IMR-90 (cell line): ENCODE data around the gene CEP135. TPM values are rescaled to one million over a fixed set of nuclear protein-coding genes. Genes with fewer than 3 reads are reported as not detected.

ENCODE experiments used
- ATAC-seq: fragments of 200-7000 bp; cut with Tn5 transposase; 2 replicates; pipeline ENCODE4 v1.9.1; 2020; ENCODE audit warnings: low read depth, mild to moderate bottlenecking, moderate library complexity
- BruUV-seq: library from RNA; stranded (reverse); fragments of 400-500 nt; replicated peaks from 2 replicates; lab custom pipeline; 2021; lab: Mats Ljungman, UMichigan
- CTCF ChIA-PET: fragments of 300-600 bp; formaldehyde crosslinking; extraction: SDS; loops from one replicate; lab custom pipeline; 2021; ENCODE audit warnings: antibody characterized with exemption; lab: Yijun Ruan, JAX
- POLR2A ChIA-PET: fragments of 300-600 bp; sonication (Branson Sonifier 250); formaldehyde crosslinking; loops from one replicate; lab custom pipeline; 2022; ENCODE audit warnings: antibody characterized with exemption; ENCODE audit not compliant: unreplicated experiment; lab: Charles Lee
- DNase-seq: peaks from one replicate; pipeline ENCODE4 v3.0.0; 2013
- H2AFZ ChIP-seq: replicated peaks from 2 replicates; pipeline ENCODE3; 2013; ENCODE audit warnings: low read length, mild to moderate bottlenecking; ENCODE audit not compliant: poor library complexity
- H2AK5ac ChIP-seq: 2 replicates; pipeline ENCODE4 v1.6.1; 2013; ENCODE audit warnings: low read depth, low read length, inconsistent platforms
- H2AK9ac ChIP-seq: replicated peaks from 2 replicates; pipeline ENCODE3; 2013; ENCODE audit warnings: mild to moderate bottlenecking, low read depth, low read length, moderate library complexity; ENCODE audit not compliant: poor library complexity
- H2BK120ac ChIP-seq: 2 replicates; pipeline ENCODE4 v1.6.1; 2013; ENCODE audit warnings: low read depth, low read length, inconsistent platforms
- H2BK15ac ChIP-seq: 3 replicates; pipeline ENCODE4 v1.6.1; 2013; ENCODE audit warnings: low read depth, low read length, inconsistent platforms
- H2BK20ac ChIP-seq: 2 replicates; pipeline ENCODE4 v1.6.1; 2013; ENCODE audit warnings: low read depth, mild to moderate bottlenecking, inconsistent platforms, low read length, moderate library complexity
- H2BK5ac ChIP-seq: 2 replicates; pipeline ENCODE4 v1.6.1; 2013; ENCODE audit warnings: mild to moderate bottlenecking, low read depth, low read length, inconsistent platforms; ENCODE audit not compliant: poor library complexity, severe bottlenecking
- H3K14ac ChIP-seq: replicated peaks from 2 replicates; pipeline ENCODE4 v1.6.1; 2013; ENCODE audit warnings: low read depth, low read length, inconsistent platforms
- H3K18ac ChIP-seq: 2 replicates; pipeline ENCODE4 v1.6.1; 2013; ENCODE audit warnings: low read depth, low read length, control low read depth
- H3K23ac ChIP-seq: 2 replicates; pipeline ENCODE4 v1.6.1; 2013; ENCODE audit warnings: low read depth, low read length, inconsistent platforms
- H3K27ac ChIP-seq: 2 replicates; pipeline ENCODE4 v1.5.1; 2013; ENCODE audit warnings: mild to moderate bottlenecking, control low read depth, low read length; ENCODE audit not compliant: insufficient read depth
- H3K27me3 ChIP-seq: 2 replicates; pipeline ENCODE4 v1.6.1; 2013; ENCODE audit warnings: low read length; ENCODE audit not compliant: control insufficient read depth, insufficient read depth
- H3K36me3 ChIP-seq: 2 replicates; pipeline ENCODE4 v1.6.1; 2013; ENCODE audit warnings: low read length, mixed read lengths; ENCODE audit not compliant: control insufficient read depth, insufficient read depth
- H3K4ac ChIP-seq: 2 replicates; pipeline ENCODE4 v1.6.1; 2013; ENCODE audit warnings: low read depth, low read length, inconsistent platforms
- H3K4me1 ChIP-seq: 2 replicates; pipeline ENCODE4 v1.6.1; 2013; ENCODE audit warnings: low read length, mixed read lengths; ENCODE audit not compliant: control insufficient read depth, insufficient read depth
- H3K4me2 ChIP-seq: 2 replicates; pipeline ENCODE4 v1.6.1; 2013; ENCODE audit warnings: low read depth, mild to moderate bottlenecking, control low read depth, low read length, moderate library complexity
- H3K4me3 ChIP-seq: 2 replicates; pipeline ENCODE4 v1.5.1; 2013; ENCODE audit warnings: low read depth, mild to moderate bottlenecking, control low read depth, low read length, moderate library complexity; ENCODE audit not compliant: insufficient read depth
- H3K56ac ChIP-seq: 2 replicates; pipeline ENCODE4 v1.6.1; 2013; ENCODE audit warnings: low read length, inconsistent platforms; ENCODE audit not compliant: insufficient read depth; ENCODE audit errors: extremely low read depth
- H3K79me1 ChIP-seq, 2 experiments: 2 replicates each; pipeline ENCODE4 v1.6.1; 2013; ENCODE audit warnings: low read length in 2 of 2, inconsistent platforms in 1 of 2, low read depth in 1 of 2
- H3K9ac ChIP-seq: 2 replicates; pipeline ENCODE4 v1.6.1; 2013; ENCODE audit warnings: low read depth, low read length, control low read depth
- H3K9me1 ChIP-seq: 2 replicates; pipeline ENCODE4 v1.6.1; 2013; ENCODE audit warnings: low read length, inconsistent platforms; ENCODE audit not compliant: insufficient read depth
- H3K9me3 ChIP-seq: 2 replicates; pipeline ENCODE4 v1.6.1; 2013; ENCODE audit warnings: low read length; ENCODE audit not compliant: control insufficient read depth, insufficient read depth
- H4K20me1 ChIP-seq: 2 replicates; pipeline ENCODE4 v1.6.1; 2013; ENCODE audit warnings: low read length, inconsistent platforms; ENCODE audit not compliant: insufficient read depth
- H4K5ac ChIP-seq: 2 replicates; pipeline ENCODE4 v1.6.1; 2013; ENCODE audit warnings: mild to moderate bottlenecking, low read depth, low read length, control low read depth
- H4K8ac ChIP-seq, 2 experiments: 2 replicates each; pipeline ENCODE4 v1.6.1; 2013; ENCODE audit warnings: low read depth in 2 of 2, low read length in 2 of 2, control low read depth in 1 of 2, inconsistent platforms in 1 of 2
- H4K91ac ChIP-seq: 2 replicates; pipeline ENCODE4 v1.6.1; 2013; ENCODE audit warnings: low read depth, low read length, inconsistent platforms; ENCODE audit not compliant: insufficient read depth
- BHLHE40 ChIP-seq: fragments of 150-350 bp; IDR thresholded peaks from 2 replicates; pipeline ENCODE4 v1.6.1; 2016; ENCODE audit warnings: mild to moderate bottlenecking, low read depth, low read length
- CEBPB ChIP-seq: IDR thresholded peaks from 2 replicates; pipeline ENCODE4 v1.6.1; 2012; ENCODE audit warnings: low read depth, low read length, improper control_type of control experiment
- CHD1 ChIP-seq: IDR thresholded peaks from 2 replicates; pipeline ENCODE4 v1.6.1; 2012; ENCODE audit warnings: low read depth, low read length, improper control_type of control experiment
- CTCF ChIP-seq: conservative IDR thresholded peaks from 2 replicates; pipeline ENCODE4 v1.5.1; 2012; ENCODE audit warnings: mild to moderate bottlenecking, low read depth, low read length, improper control_type of control experiment
- FOS ChIP-seq: fragments of 150-350 bp; IDR thresholded peaks from 2 replicates; pipeline ENCODE4 v1.6.1; 2016; ENCODE audit warnings: low read depth, low read length
- MAFK ChIP-seq: IDR thresholded peaks from 2 replicates; pipeline ENCODE4 v1.6.1; 2012; ENCODE audit warnings: low read depth, low read length, improper control_type of control experiment
- MAZ ChIP-seq: IDR thresholded peaks from 2 replicates; pipeline ENCODE4 v1.6.1; 2012; ENCODE audit warnings: low read depth, mild to moderate bottlenecking, low read length, improper control_type of control experiment, moderate library complexity, borderline replicate concordance
- MXI1 ChIP-seq: IDR thresholded peaks from 2 replicates; pipeline ENCODE4 v1.6.1; 2012; ENCODE audit warnings: low read depth, mild to moderate bottlenecking, low read length, moderate library complexity, borderline replicate concordance
- NFE2L2 ChIP-seq: fragments of 150-350 bp; IDR thresholded peaks from 2 replicates; pipeline ENCODE4 v1.6.1; 2016; ENCODE audit warnings: low read depth, mild to moderate bottlenecking, low read length
- POLR2A ChIP-seq: IDR thresholded peaks from 2 replicates; pipeline ENCODE4 v1.6.1; 2012; ENCODE audit warnings: mild to moderate bottlenecking, low read depth, low read length
- RAD21 ChIP-seq: IDR thresholded peaks from 2 replicates; pipeline ENCODE4 v1.6.1; 2012; ENCODE audit warnings: low read length, improper control_type of control experiment
- RCOR1 ChIP-seq: IDR thresholded peaks from 2 replicates; pipeline ENCODE4 v1.6.1; 2012; ENCODE audit warnings: mild to moderate bottlenecking, low read length, improper control_type of control experiment; ENCODE audit not compliant: insufficient replicate concordance
- SMC3 ChIP-seq: fragments of 150-350 bp; IDR thresholded peaks from 2 replicates; pipeline ENCODE4 v1.6.1; 2016; ENCODE audit warnings: low read depth, mild to moderate bottlenecking, antibody characterized with exemption, low read length, moderate library complexity
- USF2 ChIP-seq: fragments of 150-350 bp; IDR thresholded peaks from 2 replicates; pipeline ENCODE4 v1.6.1; 2017; ENCODE audit warnings: mild to moderate bottlenecking, antibody characterized with exemption, low read length, low read depth
- WGBS, 2 experiments: methylation state at CpG; one replicate each; pipeline versions ENCODE4 v1.1.5 to v1.1.7; 2013; ENCODE audit warnings: missing lambda C conversion rate in 2 of 2; ENCODE audit not compliant: insufficient read length in 1 of 2; ENCODE audit errors: extremely low coverage in 2 of 2; 5-methylcytosine and 5-hydroxymethylcytosine counted together
- dilution Hi-C: fragments of 300-500 bp; cut with HindIII; formaldehyde crosslinking; loops from one replicate; pipeline ENCODE4 v1.14.3; 2018; ENCODE audit warnings: low sequenced_read_pairs; ENCODE audit not compliant: unreplicated experiment
- in situ Hi-C: fragments of 300-500 bp; cut with MboI; formaldehyde crosslinking; loops from 3 replicates; pipeline ENCODE4 v1.14.3; 2019; ENCODE audit warnings: low sequenced_read_pairs, inconsistent platforms, mixed read lengths
- intact Hi-C: fragments of 100-400 bp; cut with micrococcal nuclease; formaldehyde crosslinking; loops from 2 replicates; pipeline ENCODE4 v1.10.0; 2022
- polyA plus RNA-seq, 3 experiments: library from polyadenylated mRNA; depleted of rRNA; stranded (reverse); fragments of >200 nt; gene quantifications; 2 replicates each; pipeline ENCODE4 v1.2.3, GENCODE V29; 2012; ENCODE audit warnings: low replicate concordance in 1 of 3
- total RNA-seq: library from RNA; depleted of rRNA; stranded (reverse); fragments of >200 nt; gene quantifications from 2 replicates; pipeline ENCODE4 v1.2.3, GENCODE V29; 2012

The CEP135 gene
- total and polyA plus RNA-seq, 2 of the 4 experiments (the other 2 are of a cell fraction) = 2.7 to 3.2 TPM

- Histone ChIP-seq H2AK9ac (no peak overlapping the region), H3K23ac (no peak overlapping the region), H2AK5ac (no peak overlapping the region), H2BK15ac (no peak overlapping the region), H3K27ac (no peak overlapping the region), H3K9me3 (no peaks in the 10 kb centered on the region), H3K4me2 (no peak overlapping the region), H2BK5ac (no peak overlapping the region), H3K4me1 (no peaks in the 10 kb centered on the region), H3K9ac (no peak overlapping the region), H3K4ac (no peak overlapping the region), H3K56ac (no peak overlapping the region), H4K20me1 (no peaks in the 10 kb centered on the region), H2BK20ac (no peak overlapping the region), H3K36me3 (peaks cover 3% of the 10 kb centered on the region), H3K79me1 (peaks cover 0 to 8% of the 10 kb centered on the region in 2 experiments; a peak in 1 of 4 replicates), H3K9me1 (no peaks in the 10 kb centered on the region), H3K18ac (no peak overlapping the region), H4K5ac (no peak overlapping the region), H2BK120ac (no peak overlapping the region), H3K4me3 (no peak overlapping the region), H3K14ac (no peak overlapping the region), H4K91ac (no peak overlapping the region), H2AFZ (no peak overlapping the region), H4K8ac (no peak overlapping the region), H3K27me3 (no peaks in the 10 kb centered on the region)
- no peak for ATAC-seq
- intact Hi-C loops (no loop called here), in situ Hi-C loops (no loop called here), dilution Hi-C loops (no loop called here)
- BruUV-seq = no TSS peak
- TF ChIP-seq POLR2A (no peak), CTCF (no peak), MXI1 (no peak), MAZ (no peak), USF2 (no peak), RCOR1 (no peak), SMC3 (no peak), MAFK (no peak), FOS (no peak), CHD1 (no peak), BHLHE40 (no peak), RAD21 (no peak), NFE2L2 (no peak), CEBPB (no peak)
- 100% methylated on average over 3 of the region's 4 CpGs; no CpG with 5 or more reads in 1 of the 2 experiments for WGBS, 2 experiments
- ChIA-PET CTCF (interaction anchor here (1.2 to 3.4 kb wide), 2 partner anchors 17 to 25 kb away, joined by 3 to 11 read pairs; partner anchors contain the start of gene CEP135), POLR2A (no interaction called here)
- no peak for DNase-seq
Measured at GRCh38 chr4:55965585-55965984, 16.8 kb downstream of the CEP135 start.
